Measurements from ENCODE around the gene TM4SF4. TPM values are rescaled to one million over a fixed set of nuclear protein-coding genes. Genes with fewer than 3 reads are reported as not detected.
A peak's percentile ranks its signal among the peaks of the same experiment; 100 is the strongest.

The TM4SF4 gene
- total RNA-seq, 1 donor = under 0.01 TPM

DNA sequence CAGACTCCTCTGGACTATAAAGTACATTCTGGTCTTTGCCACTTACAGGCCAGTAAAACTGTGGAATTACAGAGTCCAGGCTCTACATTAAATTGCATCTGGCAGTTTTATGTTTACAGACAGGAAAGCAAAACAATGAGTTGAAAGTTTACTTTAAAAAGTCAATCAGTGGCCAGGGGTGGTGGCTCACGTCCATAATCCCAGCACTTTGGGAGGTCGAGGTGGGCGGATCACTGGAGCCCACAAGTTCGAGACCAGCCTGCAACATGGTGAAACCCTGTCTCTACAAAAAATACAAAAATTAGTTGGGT, 53.8 kb downstream of the TM4SF4 start:
- peak; percentile 48 for DNase-seq (ENCODE audit: low read depth)
- H3K4me3 ChIP-seq (ENCODE audit: low read depth, low read length) = no peak overlapping the region

DNA sequence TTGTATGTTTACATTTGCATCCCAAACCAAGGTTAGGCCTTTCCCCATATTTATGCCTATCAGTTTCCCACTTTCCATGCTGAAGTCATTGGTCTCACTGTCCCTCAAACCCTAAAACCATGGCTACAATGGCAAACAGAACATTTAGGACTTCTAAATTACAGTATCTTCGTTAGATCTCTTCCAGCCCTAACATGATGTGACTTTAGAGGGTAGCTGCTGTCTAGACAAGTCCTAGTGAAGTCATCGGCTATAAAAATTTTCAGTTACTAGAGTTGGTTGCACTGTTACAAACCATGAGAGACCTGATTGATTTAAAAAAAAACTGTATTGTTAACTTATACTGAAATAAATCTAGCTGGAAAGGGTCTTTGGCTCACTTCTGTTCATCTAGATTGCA, 54.6 kb downstream of the TM4SF4 start:
- DNase-seq (ENCODE audit: low read depth) = no peak
- TF ChIP-seq, protein P1, sequence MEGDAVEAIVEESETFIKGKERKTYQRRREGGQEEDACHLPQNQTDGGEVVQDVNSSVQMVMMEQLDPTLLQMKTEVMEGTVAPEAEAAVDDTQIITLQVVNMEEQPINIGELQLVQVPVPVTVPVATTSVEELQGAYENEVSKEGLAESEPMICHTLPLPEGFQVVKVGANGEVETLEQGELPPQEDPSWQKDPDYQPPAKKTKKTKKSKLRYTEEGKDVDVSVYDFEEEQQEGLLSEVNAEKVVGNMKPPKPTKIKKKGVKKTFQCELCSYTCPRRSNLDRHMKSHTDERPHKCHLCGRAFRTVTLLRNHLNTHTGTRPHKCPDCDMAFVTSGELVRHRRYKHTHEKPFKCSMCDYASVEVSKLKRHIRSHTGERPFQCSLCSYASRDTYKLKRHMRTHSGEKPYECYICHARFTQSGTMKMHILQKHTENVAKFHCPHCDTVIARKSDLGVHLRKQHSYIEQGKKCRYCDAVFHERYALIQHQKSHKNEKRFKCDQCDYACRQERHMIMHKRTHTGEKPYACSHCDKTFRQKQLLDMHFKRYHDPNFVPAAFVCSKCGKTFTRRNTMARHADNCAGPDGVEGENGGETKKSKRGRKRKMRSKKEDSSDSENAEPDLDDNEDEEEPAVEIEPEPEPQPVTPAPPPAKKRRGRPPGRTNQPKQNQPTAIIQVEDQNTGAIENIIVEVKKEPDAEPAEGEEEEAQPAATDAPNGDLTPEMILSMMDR (IDR thresholded peaks at IDR 0.05; ENCODE audit: insufficient read depth, low read depth, low read length) = no peak
- H3K4me3 ChIP-seq (ENCODE audit: low read depth, low read length) = no peak overlapping the region

More for the DNA sequence above, 53.8 kb downstream of the TM4SF4 start:
- TF ChIP-seq, protein P1 (IDR thresholded peaks at IDR 0.05; ENCODE audit: insufficient read depth, low read depth, low read length) = no peak

DNA sequence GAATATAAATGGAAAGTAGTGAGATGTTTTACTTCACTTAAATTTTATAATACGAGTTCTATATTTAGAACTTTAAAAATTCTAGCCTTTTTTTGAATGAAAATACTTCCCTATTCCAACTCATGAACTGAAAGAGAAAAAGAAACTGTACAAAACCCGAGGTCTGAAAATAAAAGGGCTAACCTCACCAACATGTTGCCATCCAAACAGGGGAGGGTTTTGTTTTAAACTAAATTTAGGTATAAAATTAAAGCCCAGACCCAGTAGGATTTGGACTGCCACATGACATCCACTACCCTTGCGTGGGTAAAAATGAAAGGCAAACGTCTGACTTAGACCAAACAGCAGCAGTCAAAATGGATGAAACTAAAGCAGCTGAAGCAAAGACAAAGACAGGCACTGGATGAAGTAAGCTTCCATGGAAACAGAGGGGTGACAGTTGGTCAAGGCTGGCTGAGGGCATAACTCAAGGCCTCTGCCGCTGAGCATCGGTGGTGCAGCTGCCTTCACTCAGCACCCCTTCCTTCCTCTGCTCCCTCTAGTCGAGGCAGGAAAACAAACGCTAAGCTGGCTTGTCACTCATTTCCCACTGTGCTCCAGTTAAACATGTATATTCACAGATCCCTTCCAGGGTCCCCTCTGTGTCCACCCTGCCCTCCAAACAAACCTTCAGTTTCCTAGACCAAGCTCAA, 58.1 kb downstream of the TM4SF4 start:
- TF ChIP-seq, protein P1 (IDR thresholded peaks at IDR 0.05; ENCODE audit: insufficient read depth, low read depth, low read length) = no peak
- DNase-seq (ENCODE audit: low read depth) = no peak
- no peak overlapping the region for H3K4me3 ChIP-seq (ENCODE audit: low read depth, low read length)

DNA sequence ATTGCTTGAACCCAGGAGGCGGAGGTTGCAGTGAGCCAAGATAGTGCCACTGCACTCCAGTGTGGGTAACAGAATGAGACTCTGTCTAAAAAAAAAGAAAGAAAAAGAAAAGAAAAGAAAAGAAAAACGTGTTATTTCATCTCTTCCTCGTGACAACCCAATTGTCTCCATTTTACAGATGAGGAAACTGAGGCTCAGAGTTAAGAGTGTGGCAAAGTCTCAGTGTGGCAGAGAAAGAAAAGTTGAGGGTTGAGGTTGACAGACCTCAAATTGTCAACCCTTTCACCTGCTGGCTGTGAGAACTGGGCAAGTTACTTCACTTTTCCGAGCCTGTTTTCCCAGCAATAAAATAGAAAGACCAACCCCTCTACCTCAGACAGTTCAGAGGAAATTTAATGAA, 59.6 kb downstream of the TM4SF4 start:
- TF ChIP-seq, protein P1 (IDR thresholded peaks at IDR 0.05; ENCODE audit: insufficient read depth, low read depth, low read length) = no peak

DNA sequence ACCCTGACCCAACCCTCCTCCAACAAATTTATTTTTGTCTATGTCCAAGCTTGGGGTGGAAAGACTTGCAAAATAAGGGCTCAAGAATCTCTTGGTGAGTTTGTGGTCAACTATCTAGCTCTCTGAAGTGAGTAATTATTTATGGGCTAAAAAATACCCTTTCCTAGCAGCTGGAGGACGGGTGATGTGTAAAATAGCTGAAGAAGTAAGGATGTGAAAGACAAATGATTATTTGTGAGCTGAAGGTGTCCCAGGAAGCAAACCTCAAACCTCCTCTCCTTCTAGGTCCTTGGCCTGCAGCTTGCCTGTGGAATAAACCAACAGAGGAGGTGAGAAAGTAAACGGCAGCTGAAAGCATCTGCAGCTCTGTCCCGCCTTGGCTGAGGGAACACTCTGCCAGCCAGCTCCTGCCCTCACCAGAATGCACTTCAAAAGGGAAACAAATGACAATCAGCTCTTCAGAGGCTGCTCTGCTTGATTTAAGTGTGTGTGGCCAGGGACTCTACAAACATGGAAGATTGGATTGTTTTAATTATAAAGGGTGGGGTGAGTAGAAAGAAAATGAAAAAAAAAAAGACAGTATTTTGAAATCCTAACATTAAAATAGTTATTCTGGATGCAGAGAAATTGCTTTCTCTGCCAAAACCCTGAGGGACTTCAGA, 60.3 kb downstream of the TM4SF4 start:
- peak; percentile 63 for DNase-seq (ENCODE audit: low read depth)
- H3K4me3 ChIP-seq (ENCODE audit: low read depth, low read length) = no peak overlapping the region

More for the DNA sequence above, 59.6 kb downstream of the TM4SF4 start:
- no peak overlapping the region for H3K4me3 ChIP-seq (ENCODE audit: low read depth, low read length)
- DNase-seq (ENCODE audit: low read depth) = no peak

DNA sequence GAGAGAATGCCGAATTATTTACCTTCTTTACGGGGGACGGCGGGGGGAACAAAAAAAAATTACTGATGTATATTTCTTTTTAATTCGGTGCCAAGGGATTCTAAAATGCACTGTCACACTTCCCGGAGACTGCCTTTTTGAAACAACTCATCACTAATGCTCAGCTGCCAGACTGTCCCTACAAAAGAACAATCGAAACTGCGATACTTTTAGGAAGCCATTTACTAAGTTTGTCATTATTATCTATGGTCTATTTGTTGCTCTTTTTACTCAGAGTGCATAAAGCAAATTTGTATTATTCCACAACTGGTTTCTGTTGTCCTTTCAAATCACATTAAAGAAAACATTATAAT, 60.8 kb downstream of the TM4SF4 start:
- TF ChIP-seq, protein P1 (IDR thresholded peaks at IDR 0.05; ENCODE audit: insufficient read depth, low read depth, low read length) = no peak
- no peak overlapping the region for H3K4me3 ChIP-seq (ENCODE audit: low read depth, low read length)
- peak; percentile 22 for DNase-seq (ENCODE audit: low read depth)

More for the DNA sequence above, 60.3 kb downstream of the TM4SF4 start:
- TF ChIP-seq, protein P1 (IDR thresholded peaks at IDR 0.05; ENCODE audit: insufficient read depth, low read depth, low read length) = no peak

All from fibroblast of villous mesenchyme (primary cell).